Cardiac muscle cell (in vitro differentiated cells and primary cell): ENCODE data around the gene FRMD5. TPM values are rescaled to one million over a fixed set of nuclear protein-coding genes. Genes with fewer than 3 reads are reported as not detected.

ENCODE experiments used
- DNase-seq, 2 donors: peaks; one replicate each; pipeline versions ENCODE4 v3.0.0 to v3.0.0-alpha.2; 2010 to 2017; ENCODE audit warnings: low read depth in 1 of 2, low spot score in 1 of 2
- H3K27ac ChIP-seq: fragments of 200-600 bp; sonication (generic); 2 replicates; pipeline ENCODE4 v1.5.1; 2016
- H3K27me3 ChIP-seq: fragments of 200-600 bp; sonication (generic); 2 replicates; pipeline ENCODE4 v1.6.0; 2016; ENCODE audit warnings: control low read depth
- H3K36me3 ChIP-seq: fragments of 200-600 bp; sonication (generic); 2 replicates; pipeline ENCODE4 v1.5.1; 2016; ENCODE audit warnings: control low read depth
- H3K4me1 ChIP-seq: fragments of 200-600 bp; sonication (generic); 2 replicates; pipeline ENCODE4 v1.8.1; 2017; ENCODE audit warnings: low read depth, mild to moderate bottlenecking, mixed run types
- H3K4me3 ChIP-seq: fragments of 200-600 bp; sonication (generic); 2 replicates; pipeline ENCODE4 v1.5.1; 2016; ENCODE audit warnings: mild to moderate bottlenecking
- H3K9me3 ChIP-seq: fragments of 200-600 bp; sonication (generic); 2 replicates; pipeline ENCODE4 v1.5.1; 2017; ENCODE audit warnings: low read depth, mild to moderate bottlenecking, control low read depth
- polyA plus RNA-seq: library from polyadenylated mRNA; unstranded; fragments of >200 nt; fragmentation: Nextera tagmentation; extraction: Ambion mirVana; gene quantifications from 2 replicates; pipeline ENCODE4 v1.2.1, GENCODE V29; 2016
- total RNA-seq: library from RNA; depleted of rRNA; stranded (reverse); fragments of >200 nt; gene quantifications from 2 replicates; pipeline ENCODE4 v1.2.3, GENCODE V29; 2016
- TF ChIP-seq, protein P1 (sequence below): IDR thresholded peaks from 2 replicates; pipeline ENCODE4 v1.5.1; 2012; ENCODE audit warnings: low read depth, mild to moderate bottlenecking, low read length

Gene FRMD5
- total and polyA plus RNA-seq, 2 experiments from 2014 or later, result 26.8 to 59.7 TPM

GRCh38 chr15:43880406-43881194 is 314.5 kb downstream of the FRMD5 start:
- Histone ChIP-seq H3K27ac (peak overlapping the region; percentile 99), H3K4me3 (no peak overlapping the region), H3K27me3 (no peaks in the 10 kb centered on the region), H3K36me3 (no peaks in the 10 kb centered on the region), H3K4me1 (peaks cover 60% of the 10 kb centered on the region), H3K9me3 (no peaks in the 10 kb centered on the region)
- TF ChIP-seq, protein P1, sequence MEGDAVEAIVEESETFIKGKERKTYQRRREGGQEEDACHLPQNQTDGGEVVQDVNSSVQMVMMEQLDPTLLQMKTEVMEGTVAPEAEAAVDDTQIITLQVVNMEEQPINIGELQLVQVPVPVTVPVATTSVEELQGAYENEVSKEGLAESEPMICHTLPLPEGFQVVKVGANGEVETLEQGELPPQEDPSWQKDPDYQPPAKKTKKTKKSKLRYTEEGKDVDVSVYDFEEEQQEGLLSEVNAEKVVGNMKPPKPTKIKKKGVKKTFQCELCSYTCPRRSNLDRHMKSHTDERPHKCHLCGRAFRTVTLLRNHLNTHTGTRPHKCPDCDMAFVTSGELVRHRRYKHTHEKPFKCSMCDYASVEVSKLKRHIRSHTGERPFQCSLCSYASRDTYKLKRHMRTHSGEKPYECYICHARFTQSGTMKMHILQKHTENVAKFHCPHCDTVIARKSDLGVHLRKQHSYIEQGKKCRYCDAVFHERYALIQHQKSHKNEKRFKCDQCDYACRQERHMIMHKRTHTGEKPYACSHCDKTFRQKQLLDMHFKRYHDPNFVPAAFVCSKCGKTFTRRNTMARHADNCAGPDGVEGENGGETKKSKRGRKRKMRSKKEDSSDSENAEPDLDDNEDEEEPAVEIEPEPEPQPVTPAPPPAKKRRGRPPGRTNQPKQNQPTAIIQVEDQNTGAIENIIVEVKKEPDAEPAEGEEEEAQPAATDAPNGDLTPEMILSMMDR, result no peak
- DNase-seq, result peak in 1 of 2 donors; percentile 30

- Histone ChIP-seq H3K4me1 (peaks cover 60% of the 10 kb centered on the region), H3K4me3 (peak overlapping the region; percentile 35), H3K36me3 (no peaks in the 10 kb centered on the region), H3K27me3 (no peaks in the 10 kb centered on the region), H3K27ac (peak overlapping the region; percentile 99), H3K9me3 (no peaks in the 10 kb centered on the region)
- TF ChIP-seq, protein P1, result no peak
- DNase-seq, result peak in 1 of 2 donors; percentile 88
Observed at GRCh38 chr15:43879386-43880355, 315.4 kb downstream of the FRMD5 start.

GRCh38 chr15:43878446-43878845 is 316.6 kb downstream of the FRMD5 start:
- Histone ChIP-seq H3K4me1 (peaks cover 60% of the 10 kb centered on the region), H3K36me3 (peaks cover 4% of the 10 kb centered on the region)

DNA sequence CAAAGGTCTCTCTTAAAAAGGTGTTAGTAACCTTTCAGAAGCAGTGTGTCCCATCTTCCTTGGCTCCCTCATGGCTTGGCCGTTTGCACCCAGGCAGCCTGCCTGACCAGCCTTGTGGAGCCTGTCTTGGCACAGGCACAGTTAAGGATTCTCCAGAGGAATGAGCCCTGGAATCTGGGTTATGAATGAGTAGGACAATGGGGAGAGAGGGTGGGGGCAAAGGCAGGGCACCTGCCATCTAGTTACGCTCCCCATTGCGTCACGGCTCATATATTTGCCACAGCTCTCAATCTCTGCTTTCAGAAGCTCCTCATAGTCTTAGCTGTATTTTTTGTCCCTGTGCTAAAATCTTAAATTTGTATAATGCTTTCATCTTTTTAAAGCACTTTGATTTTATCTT is 317.7 kb downstream of the FRMD5 start:
- Histone ChIP-seq H3K4me1 (peaks cover 64% of the 10 kb centered on the region), H3K27ac (peak overlapping the region; percentile 99), H3K27me3 (no peaks in the 10 kb centered on the region), H3K9me3 (no peaks in the 10 kb centered on the region), H3K4me3 (peak overlapping the region; percentile 35), H3K36me3 (peaks cover 4% of the 10 kb centered on the region)
- no peak for DNase-seq
- TF ChIP-seq, protein P1, result no peak

More at GRCh38 chr15:43878446-43878845, 316.6 kb downstream of the FRMD5 start:
- Histone ChIP-seq H3K4me3 (peak overlapping the region; percentile 35), H3K9me3 (no peaks in the 10 kb centered on the region), H3K27me3 (no peaks in the 10 kb centered on the region), H3K27ac (peak overlapping the region; percentile 99)
- TF ChIP-seq, protein P1, result no peak
- DNase-seq, result no peak

- H3K36me3 ChIP-seq, result peaks cover 4% of the 10 kb centered on the region
Observed at GRCh38 chr15:43876872-43877271, 318.2 kb downstream of the FRMD5 start.

More at GRCh38 chr15:43876872-43877271, 318.2 kb downstream of the FRMD5 start:
- no peaks in the 10 kb centered on the region for H3K9me3 ChIP-seq
- peaks cover 64% of the 10 kb centered on the region for H3K4me1 ChIP-seq
- H3K27ac ChIP-seq, result peak overlapping the region; percentile 99
- no peak for DNase-seq
- TF ChIP-seq, protein P1, result no peak
- no peak overlapping the region for H3K4me3 ChIP-seq
- H3K27me3 ChIP-seq, result no peaks in the 10 kb centered on the region
